Chondrocyte (in vitro differentiated cells): ENCODE data around the gene POLR3H. TPM values are rescaled to one million over a fixed set of nuclear protein-coding genes. Genes with fewer than 3 reads are reported as not detected.

Experiments used
- DNase-seq: peaks from one replicate; pipeline ENCODE4 v3.0.0; 2021; ENCODE audit warnings: mixed read lengths, low spot score
- H3K27ac Mint-ChIP-seq: one replicate; pipeline ENCODE4 v1.8.0; 2021; ENCODE audit warnings: mild to moderate bottlenecking, moderate library complexity, mixed read lengths; ENCODE audit not compliant: unreplicated experiment
- H3K27me3 Mint-ChIP-seq: 2 replicates; pipeline ENCODE4 v1.8.0; 2021; ENCODE audit warnings: low read depth, mixed read lengths
- H3K36me3 Mint-ChIP-seq: 2 replicates; pipeline ENCODE4 v1.8.0; 2021; ENCODE audit warnings: low read depth, mixed read lengths
- H3K4me1 Mint-ChIP-seq: 2 replicates; pipeline ENCODE4 v1.8.0; 2021; ENCODE audit warnings: low read depth, mild to moderate bottlenecking, mixed read lengths
- H3K4me3 Mint-ChIP-seq: one replicate; pipeline ENCODE4 v1.8.0; 2021; ENCODE audit warnings: mild to moderate bottlenecking, moderate library complexity, mixed read lengths; ENCODE audit not compliant: unreplicated experiment
- H3K9me3 Mint-ChIP-seq: 2 replicates; pipeline ENCODE4 v1.8.0; 2021; ENCODE audit warnings: low read depth, mixed read lengths
- CTCF ChIP-seq: fragments of 200-600 bp; sonication (generic); IDR thresholded peaks from 2 replicates; pipeline ENCODE4 v1.5.0; 2021; ENCODE audit warnings: antibody characterized with exemption, mild to moderate bottlenecking, moderate library complexity
- total RNA-seq: library from RNA; stranded (reverse); gene quantifications from 3 replicates; pipeline ENCODE4 v1.2.1, GENCODE V29; 2021

The POLR3H gene
- total RNA-seq, 1 donor from 2014 or later: 41.5 TPM

GRCh38 chr22:41538583-41538982, 5.7 kb downstream of the POLR3H start:
- no peak for TF ChIP-seq CTCF
- no peak for DNase-seq
- Mint-ChIP-seq H3K4me1 (peaks cover 29% of the 10 kb centered on the region), H3K4me3 (no peak overlapping the region), H3K9me3 (no peaks in the 10 kb centered on the region), H3K27ac (no peak overlapping the region), H3K27me3 (no peaks in the 10 kb centered on the region), H3K36me3 (peaks cover 6% of the 10 kb centered on the region)

DNA sequence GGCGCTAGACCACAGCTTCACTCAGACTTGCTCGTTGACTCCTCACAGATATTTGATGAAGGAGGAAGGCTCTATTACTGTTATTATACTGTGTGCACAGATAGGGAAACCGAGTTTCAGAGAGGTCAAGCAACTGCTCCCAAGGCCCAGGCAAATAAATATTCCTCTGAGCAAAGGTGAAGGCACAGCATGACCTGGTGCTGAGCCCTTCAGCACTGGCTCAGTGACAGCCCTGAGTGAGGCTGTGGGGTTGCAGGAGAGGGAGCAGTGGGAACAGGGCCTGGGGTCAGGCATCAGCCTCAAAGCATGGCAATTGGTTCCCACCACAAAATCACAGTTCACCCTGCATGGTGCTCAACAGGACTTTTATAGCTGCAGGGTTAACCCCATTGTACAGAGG, 7.1 kb downstream of the POLR3H start:
- H3K36me3 Mint-ChIP-seq: peaks cover 6% of the 10 kb centered on the region
- H3K4me1 Mint-ChIP-seq: peaks cover 15% of the 10 kb centered on the region
- no peaks in the 10 kb centered on the region for H3K9me3 Mint-ChIP-seq
- no peak overlapping the region for H3K27ac Mint-ChIP-seq
- TF ChIP-seq CTCF: no peak
- H3K4me3 Mint-ChIP-seq: no peak overlapping the region
- no peak for DNase-seq
- H3K27me3 Mint-ChIP-seq: no peaks in the 10 kb centered on the region

GRCh38 chr22:41535244-41535643, 9.0 kb downstream of the POLR3H start:
- Mint-ChIP-seq H3K27ac (no peak overlapping the region), H3K4me1 (peaks cover 3% of the 10 kb centered on the region), H3K36me3 (peaks cover 8% of the 10 kb centered on the region), H3K4me3 (no peak overlapping the region), H3K27me3 (no peaks in the 10 kb centered on the region), H3K9me3 (no peaks in the 10 kb centered on the region)
- no peak for DNase-seq
- TF ChIP-seq CTCF: peak; percentile 54

DNA sequence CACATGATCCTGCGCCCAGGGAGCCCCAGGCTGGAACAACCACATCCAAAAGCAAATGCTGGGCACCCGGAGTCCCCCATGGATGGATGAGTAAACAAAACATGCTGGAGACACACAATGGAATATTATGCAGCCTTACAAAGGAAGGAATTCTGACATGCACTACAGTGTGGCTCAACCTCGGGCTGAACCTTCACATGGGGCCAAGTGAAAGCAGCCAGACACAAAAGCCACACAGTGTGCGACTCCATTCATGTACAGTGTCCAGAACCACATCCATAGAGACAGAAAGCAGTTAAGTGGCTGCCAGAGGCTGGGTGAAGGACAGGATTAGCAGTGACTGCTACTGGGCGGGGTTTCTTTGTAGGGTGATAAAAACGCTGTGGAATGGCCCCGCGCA, 10.1 kb downstream of the POLR3H start:
- Mint-ChIP-seq H3K9me3 (no peaks in the 10 kb centered on the region), H3K36me3 (peaks cover 5% of the 10 kb centered on the region), H3K27me3 (no peaks in the 10 kb centered on the region), H3K4me3 (no peak overlapping the region), H3K4me1 (no peaks in the 10 kb centered on the region), H3K27ac (no peak overlapping the region)
- no peak for TF ChIP-seq CTCF
- DNase-seq: no peak

- DNase-seq: no peak
- H3K27ac Mint-ChIP-seq: no peak overlapping the region
Measured at GRCh38 chr22:41532908-41533825, 11.1 kb downstream of the POLR3H start.

More at GRCh38 chr22:41532908-41533825, 11.1 kb downstream of the POLR3H start:
- no peaks in the 10 kb centered on the region for H3K9me3 Mint-ChIP-seq
- H3K4me3 Mint-ChIP-seq: no peak overlapping the region
- peaks cover 9% of the 10 kb centered on the region for H3K36me3 Mint-ChIP-seq
- no peaks in the 10 kb centered on the region for H3K4me1 Mint-ChIP-seq
- peak; percentile 88 for TF ChIP-seq CTCF
- no peaks in the 10 kb centered on the region for H3K27me3 Mint-ChIP-seq
